Left cardiac atrium (tissue), 4 donors: ENCODE measurements around the gene NPC1L1. TPM values are rescaled to one million over a fixed set of nuclear protein-coding genes. Genes with fewer than 3 reads are reported as not detected.

Source experiments
- ATAC-seq, 2 donors: fragments of 200-7000 bp; cut with Tn5 transposase; one replicate each; pipeline ENCODE4 v1.9.1; 2020; ENCODE audit warnings: mild to moderate bottlenecking in 2 of 2, moderate library complexity in 2 of 2
- DNase-seq: peaks from one replicate; pipeline ENCODE4 v3.0.0-alpha.2; 2020
- intact Hi-C, 2 donors: fragments of 100-400 bp; cut with DNase I; formaldehyde crosslinking; loops; one replicate each; pipeline versions ENCODE4 v1.14.1 to v1.15.1; 2022 to 2023
- total RNA-seq, 2 donors: library from RNA; stranded (reverse); fragmentation: NEBNext Ultra II Directional; extraction: Animal tissue kit (Norgen Biotek cat#: 25700); gene quantifications; one replicate each; pipeline ENCODE4 v1.2.1, GENCODE V29; 2021
- donor health status: DM: no; HTN: yes; CAD: no.
- donor health status: DM: no; HTN: yes; CAD: no; lungs with severe emphysema.
- donor health status: DM: yes; HTN: yes; CAD: no.
- donor health status: Dilated cardiomyopathy.

The NPC1L1 gene
- total RNA-seq, 2 donors from 2014 or later = 0.09 to 0.10 TPM

GRCh38 chr7:44465490-44465889 is 75.6 kb downstream of the NPC1L1 start:
- ATAC-seq (peak; percentile 46 to 77), DNase-seq (no peak)
- intact Hi-C loops = no loop called here

- ATAC-seq (no peak), DNase-seq (no peak)
- intact Hi-C loops = no loop called here
These were observed 77.8 kb downstream of the NPC1L1 start for GRCh38 chr7:44463169-44463808.

Other genes starting within 250 kb of the NPC1L1 start
- gene CAMK2B, start 215.7 kb downstream of the NPC1L1 start, total RNA-seq = 10 to 100 TPM; 75.8 to 98.7 TPM
- 100 to 1,000 TPM in 1 of 2 donors, 10 to 100 TPM in 1; 83.7 to 104 TPM for gene NUDCD3, start 50.7 kb downstream of the NPC1L1 start, total RNA-seq
- gene DDX56, start 32.6 kb upstream of the NPC1L1 start, total RNA-seq = 10 to 100 TPM; 27.8 to 44.4 TPM
- gene TMED4, start 40.9 kb upstream of the NPC1L1 start, total RNA-seq = 10 to 100 TPM; 55.1 to 73.2 TPM
- 100 to 1,000 TPM; 343 to 358 TPM for gene OGDH, start 65.3 kb upstream of the NPC1L1 start, total RNA-seq
- 10 to 100 TPM; 43.3 to 48.1 TPM for gene ZMIZ2, start 207.5 kb upstream of the NPC1L1 start, total RNA-seq